Liver (tissue), 10 donors: ENCODE measurements around the gene ABCB9. TPM values are rescaled to one million over a fixed set of nuclear protein-coding genes. Genes with fewer than 3 reads are reported as not detected.

ENCODE experiments used
- DNase-seq: peaks from one replicate; pipeline ENCODE4 v3.0.0-alpha.2; 2017; ENCODE audit warnings: low spot score
- H3K27ac ChIP-seq, 2 donors: one replicate each; pipeline ENCODE4 v1.7.0; 2013; ENCODE audit warnings: inconsistent platforms in 2 of 2, low read length in 2 of 2, control low read depth in 1 of 2, low read depth in 1 of 2, mild to moderate bottlenecking in 1 of 2
- H3K27me3 ChIP-seq, 4 donors: one replicate each; pipeline versions ENCODE4 v1.6.1 to v1.7.0; 2013; ENCODE audit warnings: low read length in 3 of 4, inconsistent platforms in 1 of 4, mild to moderate bottlenecking in 1 of 4, moderate library complexity in 1 of 4; ENCODE audit not compliant: control insufficient read depth in 4 of 4, insufficient read depth in 4 of 4
- H3K36me3 ChIP-seq, 4 donors: one replicate each; pipeline versions ENCODE4 v1.6.1 to v1.7.0; 2013; ENCODE audit warnings: low read length in 3 of 4, mild to moderate bottlenecking in 3 of 4, low read depth in 1 of 4, moderate library complexity in 1 of 4; ENCODE audit not compliant: control insufficient read depth in 4 of 4, insufficient read depth in 3 of 4
- H3K4me1 ChIP-seq, 4 donors: one replicate each; pipeline versions ENCODE4 v1.6.1 to v1.7.0; 2013; ENCODE audit warnings: low read length in 3 of 4, mild to moderate bottlenecking in 3 of 4, moderate library complexity in 1 of 4; ENCODE audit not compliant: control insufficient read depth in 4 of 4, insufficient read depth in 4 of 4
- H3K4me3 ChIP-seq, 3 donors: one replicate each; pipeline versions ENCODE4 v1.6.1 to v1.7.0; 2013; ENCODE audit warnings: low read length in 3 of 3, control low read depth in 1 of 3, low read depth in 1 of 3, mild to moderate bottlenecking in 1 of 3
- H3K9ac ChIP-seq, 2 donors: one replicate each; pipeline ENCODE4 v1.7.0; 2013; ENCODE audit warnings: low read length in 2 of 2, mild to moderate bottlenecking in 2 of 2, moderate library complexity in 2 of 2, control low read depth in 1 of 2, low read depth in 1 of 2
- H3K9me3 ChIP-seq, 4 donors: one replicate each; pipeline versions ENCODE4 v1.6.1 to v1.7.0; 2013; ENCODE audit warnings: low read length in 3 of 4; ENCODE audit not compliant: control insufficient read depth in 4 of 4
- FOXA2 ChIP-seq: IDR thresholded peaks from 2 replicates; pipeline ENCODE4 v1.6.1; 2016; ENCODE audit warnings: antibody characterized with exemption
- NR2F2 ChIP-seq: IDR thresholded peaks from 2 replicates; pipeline ENCODE4 v1.6.1; 2016; ENCODE audit warnings: antibody characterized with exemption
- RAD21 ChIP-seq, 2 donors: IDR thresholded peaks; 2 replicates each; pipeline ENCODE4 v1.6.1; 2016; ENCODE audit warnings: antibody characterized with exemption in 2 of 2, mild to moderate bottlenecking in 2 of 2
- WGBS: extraction: QIAGEN DNeasy Blood & Tissue Kit; methylation state at CpG from one replicate; pipeline ENCODE4 v1.1.7; 2013; 5-methylcytosine and 5-hydroxymethylcytosine counted together
- polyA plus RNA-seq, 2 donors: library from polyadenylated mRNA; stranded (reverse) in 1 of 2; unstranded in 1 of 2; fragments of 200-250 nt in 1 of 2; fragments of >200 nt in 1 of 2; fragmentation: Nextera tagmentation in 1 of 2; extraction: Ambion mirVana in 1 of 2; gene quantifications; one replicate each; pipeline versions ENCODE4 v1.2.1 to v1.2.3, GENCODE V29; 2013 to 2015
- small RNA-seq: library from RNA; depleted of rRNA; stranded (forward); fragments of <200 nt; gene quantifications from one replicate; pipeline ENCODE3, GENCODE V24; 2014
- total RNA-seq, 2 donors: library from RNA; depleted of rRNA; stranded (reverse); fragments of >200 nt; gene quantifications; one replicate each; pipeline ENCODE4 v1.2.3, GENCODE V29; 2014
- donor health status: healthy.
- donor health status: healthy.
- donor health status: healthy.
- donor health status: healthy.
- donor health status: healthy.

Gene ABCB9
- total and polyA plus RNA-seq, 4 donors, result 0.29 to 3.3 (median 1.3) TPM

DNA sequence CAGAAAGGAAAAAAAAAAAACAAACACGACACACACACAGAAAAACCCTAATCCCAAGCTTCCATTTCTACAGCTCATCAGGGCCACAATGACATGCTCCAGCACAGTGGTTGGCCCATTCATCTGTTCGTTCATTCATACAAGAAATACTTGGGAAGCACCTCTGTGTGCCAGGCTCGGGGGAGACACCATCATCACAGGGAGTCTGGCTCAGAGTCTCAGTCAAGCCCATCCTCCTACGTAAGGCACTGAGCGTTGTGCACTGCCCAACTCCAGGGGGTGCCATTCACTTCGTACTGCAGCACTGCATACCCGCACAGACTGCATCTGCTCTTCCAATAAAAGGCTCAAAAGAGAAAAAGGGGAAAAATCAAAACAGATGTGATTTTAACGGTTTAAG, 85.6 kb downstream of the ABCB9 start:
- Histone ChIP-seq H3K27me3 (no peaks in the 10 kb centered on the region), H3K27ac (peak overlapping the region in 1 of 2 donors; percentile 14), H3K36me3 (no peaks in the 10 kb centered on the region), H3K4me1 (peaks cover 3 to 15% (median 6%) of the 10 kb centered on the region in 4 donors), H3K4me3 (no peak overlapping the region), H3K9ac (no peak overlapping the region), H3K9me3 (no peaks in the 10 kb centered on the region)
- DNase-seq, result no peak
- TF ChIP-seq FOXA2 (no peak), RAD21 (IDR thresholded peaks at IDR 0.05) (peak; percentile 29 to 43)
- WGBS, result 71% methylated on average over 8 of the region's 8 CpGs

DNA sequence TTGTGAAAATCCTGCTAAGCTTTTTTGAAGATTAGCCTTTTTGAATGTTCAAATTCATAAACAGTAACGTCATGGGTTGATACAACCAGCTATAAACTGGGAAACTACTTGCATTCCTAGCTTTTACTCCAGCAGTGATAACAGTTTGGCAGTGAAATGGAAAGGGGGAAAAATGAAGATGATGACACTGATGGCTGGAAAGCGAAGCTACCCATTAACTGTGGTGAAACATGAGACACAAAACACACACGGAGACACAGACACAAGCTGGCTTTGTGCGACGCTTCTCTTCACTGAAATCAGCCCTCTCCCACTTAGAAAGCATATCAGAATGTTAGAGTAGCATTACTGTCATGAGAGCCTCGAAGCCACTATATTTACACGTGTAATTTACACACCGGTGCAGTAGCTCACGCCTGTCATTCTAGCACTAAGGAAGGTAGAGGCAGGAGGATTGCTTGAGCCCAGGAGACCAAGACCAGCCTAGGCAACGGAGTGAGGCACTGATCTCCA, 86.1 kb downstream of the ABCB9 start:
- peak overlapping the region in 1 of 2 donors; percentile 14 for H3K27ac ChIP-seq
- H3K36me3 ChIP-seq, result no peaks in the 10 kb centered on the region
- no peaks in the 10 kb centered on the region for H3K9me3 ChIP-seq
- H3K4me3 ChIP-seq, result no peak overlapping the region
- WGBS, result 76% methylated on average over 10 of the region's 10 CpGs
- no peak for TF ChIP-seq NR2F2
- no peaks in the 10 kb centered on the region for H3K27me3 ChIP-seq
- H3K9ac ChIP-seq, result no peak overlapping the region
- peaks cover 3 to 15% (median 6%) of the 10 kb centered on the region in 4 donors for H3K4me1 ChIP-seq
- DNase-seq, result no peak

Small RNA genes within 50 kb of the gene (small RNA-seq; reads per million reads assigned to genes)
- gene ARL6IP4 (not detected), gene MIR4304 (not detected)

Other genes with a start within 250 kb of the ABCB9 start
- gene HCAR3, start 249.7 kb downstream of the ABCB9 start, total RNA-seq, result 1 to 10 TPM in 1 of 2 donors, under 1 TPM in 1; 0.08 to 1.3 TPM
- under 1 TPM in 1 of 2 donors, not detected in 1; 0.10 TPM for gene HCAR3, start 249.7 kb downstream of the ABCB9 start, polyA plus RNA-seq
- under 1 TPM in 1 of 2 donors, not detected in 1; 0.19 TPM for gene HCAR1, start 235.6 kb downstream of the ABCB9 start, total RNA-seq
- gene HCAR1, start 235.6 kb downstream of the ABCB9 start, polyA plus RNA-seq, result under 1 TPM in 1 of 2 donors, not detected in 1; 0.01 TPM
- 10 to 100 TPM; 14.1 to 17.4 TPM for gene DENR, start 213.6 kb downstream of the ABCB9 start, total RNA-seq
- 10 to 100 TPM; 10.9 to 17.7 TPM for gene DENR, start 213.6 kb downstream of the ABCB9 start, polyA plus RNA-seq
- gene CCDC62, start 191.9 kb downstream of the ABCB9 start, total RNA-seq, result under 1 TPM; 0.28 to 0.67 TPM
- under 1 TPM in 1 of 2 donors, not detected in 1; 0.03 TPM for gene CCDC62, start 191.9 kb downstream of the ABCB9 start, polyA plus RNA-seq
- gene HIP1R, start 131.0 kb downstream of the ABCB9 start, total RNA-seq, result 10 to 100 TPM; 18.3 to 52.5 TPM
- 10 to 100 TPM; 12.4 to 15.8 TPM for gene HIP1R, start 131.0 kb downstream of the ABCB9 start, polyA plus RNA-seq
- 1 to 10 TPM; 4.4 to 6.8 TPM for gene VPS37B, start 70.3 kb downstream of the ABCB9 start, total RNA-seq
- 1 to 10 TPM; 2.3 to 3.2 TPM for gene VPS37B, start 70.3 kb downstream of the ABCB9 start, polyA plus RNA-seq
- 1 to 10 TPM; 8.0 to 9.2 TPM for gene OGFOD2, start 8.8 kb upstream of the ABCB9 start, total RNA-seq
- 10 to 100 TPM; 15.4 to 18.6 TPM for gene OGFOD2, start 8.8 kb upstream of the ABCB9 start, polyA plus RNA-seq
- gene ARL6IP4, start 14.2 kb upstream of the ABCB9 start, total RNA-seq, result 10 to 100 TPM; 59.2 to 71.8 TPM
- gene ARL6IP4, start 14.2 kb upstream of the ABCB9 start, polyA plus RNA-seq, result 100 to 1,000 TPM; 171 to 187 TPM
- 10 to 100 TPM in 1 of 2 donors, 1 to 10 TPM in 1; 1.3 to 28.4 TPM for gene PITPNM2, start 184.6 kb upstream of the ABCB9 start, total RNA-seq
- gene PITPNM2, start 184.6 kb upstream of the ABCB9 start, polyA plus RNA-seq, result 1 to 10 TPM; 3.6 to 6.6 TPM